Stimulated activated CD4-positive, alpha-beta T cell treated with anti-CD3 and anti-CD28 coated beads, TNF-alpha, amount 100 ng/mL, for 48 hours (primary cell): ENCODE measurements around the gene GHITM.
A peak's percentile ranks its signal among the peaks of the same experiment; 100 is the strongest.
"Not testable (repeated sequence)": the region's sequence is repeated elsewhere in the genome, so short reads cannot be mapped to it uniquely, and the experiment has no call there.

Experiments used
- DNase-seq, 3 donors: peaks; one replicate each; pipeline ENCODE4 v3.0.0-alpha.2; 2020; ENCODE audit warnings: low read depth in 3 of 3

The GHITM gene, protein sequence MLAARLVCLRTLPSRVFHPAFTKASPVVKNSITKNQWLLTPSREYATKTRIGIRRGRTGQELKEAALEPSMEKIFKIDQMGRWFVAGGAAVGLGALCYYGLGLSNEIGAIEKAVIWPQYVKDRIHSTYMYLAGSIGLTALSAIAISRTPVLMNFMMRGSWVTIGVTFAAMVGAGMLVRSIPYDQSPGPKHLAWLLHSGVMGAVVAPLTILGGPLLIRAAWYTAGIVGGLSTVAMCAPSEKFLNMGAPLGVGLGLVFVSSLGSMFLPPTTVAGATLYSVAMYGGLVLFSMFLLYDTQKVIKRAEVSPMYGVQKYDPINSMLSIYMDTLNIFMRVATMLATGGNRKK

DNA sequence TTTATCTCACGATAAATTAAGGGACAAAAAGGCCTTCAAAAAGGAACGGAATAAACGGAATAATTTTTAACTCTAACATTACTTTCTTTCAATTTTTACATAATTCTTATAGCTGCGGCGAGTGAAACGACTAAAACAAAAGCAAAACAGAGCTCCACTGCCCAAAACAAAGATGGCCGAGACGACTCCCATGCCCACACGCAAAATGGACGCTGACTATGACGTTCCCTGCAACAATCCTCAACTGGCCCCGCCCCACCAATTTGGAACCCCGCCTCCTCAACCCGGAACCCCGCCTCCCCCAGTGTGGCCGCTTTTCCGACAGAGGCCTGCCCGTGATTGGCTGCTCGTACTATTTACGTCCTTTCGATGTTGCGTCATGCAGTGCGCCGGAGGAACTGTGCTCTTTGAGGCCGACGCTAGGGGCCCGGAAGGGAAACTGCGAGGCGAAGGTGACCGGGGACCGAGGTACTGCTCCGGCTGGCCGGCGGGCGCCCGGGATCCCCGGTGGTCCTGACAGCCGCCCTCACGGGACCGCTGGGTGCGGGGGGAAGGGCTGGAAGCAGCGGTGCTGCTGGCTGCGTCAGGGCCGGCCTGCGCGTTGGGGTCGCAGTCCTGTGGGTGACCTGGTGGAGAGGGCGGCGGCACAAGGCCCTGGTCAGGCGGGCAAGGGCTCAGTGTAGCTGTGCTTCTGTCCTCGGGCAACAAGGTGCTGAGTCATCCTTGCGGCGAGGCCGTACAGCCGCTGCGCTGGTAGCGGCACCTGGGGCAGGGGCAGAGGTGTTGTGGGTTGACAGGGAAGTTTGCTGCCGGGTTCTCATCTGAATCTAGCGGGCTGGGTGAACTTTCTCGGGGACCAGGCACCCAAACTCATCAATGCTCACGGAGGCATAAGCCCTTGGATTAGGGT is at the start of gene GHITM:
Gene GHITM (plus strand): TSS at position 384 of the 910 bp plus-strand sequence. CDS start 1,992 bp downstream, outside the sequence.
- peak; percentile 98 for DNase-seq

DNA sequence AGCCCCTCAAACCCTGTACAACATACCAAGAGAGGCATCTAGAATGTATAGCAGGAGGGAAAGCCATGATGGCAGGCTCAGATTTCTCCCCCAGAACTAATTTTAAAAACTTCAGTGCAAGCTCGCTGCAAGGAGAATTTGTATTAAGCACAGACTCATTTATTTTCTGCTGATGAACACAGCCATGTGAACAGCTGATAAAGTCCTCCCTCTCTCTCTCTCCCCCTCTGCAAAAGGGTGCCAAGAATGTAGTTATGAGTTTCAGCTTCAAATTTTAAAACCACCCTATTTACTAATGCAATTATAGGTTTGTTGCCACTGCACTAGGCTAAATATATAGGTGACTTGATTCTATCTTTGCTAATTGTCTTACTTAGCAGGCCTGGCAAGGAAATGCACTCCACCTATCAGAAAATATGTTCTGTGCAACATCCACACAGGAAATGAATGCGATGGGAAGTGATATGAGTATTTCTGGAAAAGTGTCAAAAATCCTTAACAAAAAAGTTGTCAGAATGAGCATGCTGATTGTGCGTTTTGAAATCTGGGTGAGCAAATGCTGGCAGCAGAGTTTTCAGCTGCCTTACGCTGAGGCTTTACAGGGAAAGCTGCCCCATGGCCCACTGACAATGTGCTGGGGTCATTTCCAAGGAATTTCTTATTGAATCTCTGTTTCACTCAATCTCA is 43.4 kb upstream of the GHITM start:
- no peak for DNase-seq

DNA sequence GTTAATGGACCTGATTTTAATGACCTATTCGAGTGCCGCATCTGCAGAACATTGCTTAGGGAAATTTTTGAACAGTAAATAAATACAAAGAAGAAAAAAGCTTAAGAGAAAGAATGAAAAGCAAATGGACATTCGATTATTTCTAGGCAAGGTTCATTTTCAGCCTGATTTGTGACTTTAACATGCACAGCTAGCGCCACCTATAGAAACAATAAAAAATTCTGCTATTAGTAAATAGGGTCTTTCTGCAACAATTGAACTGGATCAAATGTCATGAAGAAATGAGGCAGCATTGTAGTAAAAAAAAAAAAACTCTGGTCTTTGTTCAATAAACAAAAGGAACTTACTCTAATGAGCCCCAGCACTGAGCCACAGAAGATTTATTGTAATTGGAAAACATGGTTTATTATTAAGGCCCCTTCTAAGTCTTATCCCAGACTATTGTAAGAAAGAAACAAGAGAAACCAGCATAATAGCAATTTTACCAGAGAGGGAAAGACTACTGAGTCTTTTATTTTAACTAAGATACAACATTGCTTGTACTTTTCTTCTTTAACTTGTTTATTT is 41.4 kb upstream of the GHITM start:
- DNase-seq = no peak

DNA sequence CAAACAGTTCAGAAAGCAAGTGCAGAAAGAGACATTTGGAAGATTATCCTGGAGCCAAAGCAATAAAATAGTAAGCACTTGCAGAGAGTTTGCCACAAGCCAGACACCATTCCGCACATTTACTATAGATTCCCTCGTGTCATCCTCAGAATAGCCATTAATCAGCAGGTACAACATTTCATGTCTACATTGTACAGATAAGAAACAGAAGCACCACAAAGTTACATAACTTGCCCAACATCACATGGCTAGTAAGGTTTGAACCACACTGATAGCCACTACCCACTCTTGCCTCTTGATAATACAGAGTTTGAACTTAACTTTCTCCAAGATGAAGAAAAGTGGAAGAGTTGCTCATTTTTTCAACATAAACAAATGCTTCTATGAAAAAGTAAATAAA is 40.6 kb upstream of the GHITM start:
- no peak for DNase-seq

DNA sequence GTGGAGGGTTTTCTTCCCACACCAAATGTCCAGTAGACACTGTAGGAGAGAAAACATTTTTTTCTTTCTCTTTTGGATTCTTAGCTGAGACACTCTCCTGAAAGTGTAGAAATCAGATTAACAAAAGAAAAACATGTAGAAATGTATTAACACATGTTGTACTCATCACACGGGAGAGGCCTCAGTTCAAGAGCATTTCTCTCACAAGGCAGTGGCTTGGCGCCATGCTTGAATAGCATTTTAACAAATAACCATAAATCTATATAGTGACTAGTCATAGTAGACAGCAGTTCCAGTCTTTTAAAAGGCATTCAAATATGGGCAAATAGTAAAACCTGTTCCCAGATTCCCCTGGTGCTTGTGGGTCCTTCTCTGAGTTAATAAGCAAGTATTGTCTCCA is 38.3 kb upstream of the GHITM start:
- DNase-seq = no peak

DNA sequence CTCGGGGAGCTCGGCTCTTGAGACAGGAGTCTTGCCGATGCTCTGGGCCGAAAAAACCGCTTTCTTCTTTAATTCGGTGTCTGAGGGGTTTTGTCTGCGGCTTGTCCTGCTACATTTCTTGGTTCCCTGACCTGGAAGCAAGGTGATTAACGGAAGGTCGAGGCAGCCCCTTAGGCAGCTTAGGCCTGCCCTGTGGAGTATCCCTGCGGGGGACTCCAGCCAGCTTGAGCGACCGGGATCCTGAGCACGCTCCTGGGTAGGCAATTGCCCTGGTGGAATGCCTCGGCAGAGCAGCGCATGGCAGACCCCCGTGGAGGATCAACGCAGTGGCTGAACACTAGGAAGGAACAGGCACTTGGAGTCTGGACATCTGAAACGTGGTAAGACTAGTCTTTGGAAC is 30.5 kb upstream of the GHITM start:
- DNase-seq = no peak

DNA sequence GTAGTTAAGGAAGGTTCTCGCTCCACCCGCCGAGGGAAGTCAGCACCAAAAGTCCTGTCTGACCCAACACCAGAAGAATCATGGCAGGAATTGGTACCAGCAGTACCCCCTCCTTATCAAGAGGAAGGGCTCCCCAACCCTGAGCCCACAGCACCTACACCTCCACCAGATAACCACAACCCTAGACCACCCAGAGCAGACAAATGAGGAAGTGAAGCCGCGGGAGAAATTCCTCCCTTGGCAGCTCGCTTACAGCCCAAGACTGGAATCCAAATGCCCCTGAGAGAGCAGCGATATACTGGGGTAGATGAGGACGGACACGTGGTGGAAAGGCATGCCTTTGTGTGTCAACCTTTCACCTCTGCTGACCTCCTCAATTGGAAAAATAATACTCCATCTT is 29.5 kb upstream of the GHITM start:
- not testable (repeated sequence) for DNase-seq

DNA sequence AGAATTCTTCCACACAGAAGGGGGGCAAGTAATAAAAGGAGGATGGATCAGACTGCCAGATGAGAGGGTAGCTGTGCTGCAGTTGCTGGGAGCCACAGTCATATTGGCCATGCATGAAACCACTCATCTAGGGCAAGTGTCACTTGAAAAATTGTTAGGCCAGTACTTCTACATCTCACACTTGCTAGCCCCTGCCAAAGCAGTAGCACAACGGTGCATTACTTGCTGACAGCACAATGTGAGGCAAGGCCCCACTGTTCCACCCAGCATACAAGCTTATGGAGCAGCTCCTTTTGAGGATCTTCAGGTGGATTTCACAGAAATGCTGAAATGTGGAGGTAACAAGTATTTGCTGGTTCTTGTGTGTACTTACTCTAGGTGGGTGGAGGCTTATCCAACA is 25.8 kb upstream of the GHITM start:
- not testable (repeated sequence) for DNase-seq

DNA sequence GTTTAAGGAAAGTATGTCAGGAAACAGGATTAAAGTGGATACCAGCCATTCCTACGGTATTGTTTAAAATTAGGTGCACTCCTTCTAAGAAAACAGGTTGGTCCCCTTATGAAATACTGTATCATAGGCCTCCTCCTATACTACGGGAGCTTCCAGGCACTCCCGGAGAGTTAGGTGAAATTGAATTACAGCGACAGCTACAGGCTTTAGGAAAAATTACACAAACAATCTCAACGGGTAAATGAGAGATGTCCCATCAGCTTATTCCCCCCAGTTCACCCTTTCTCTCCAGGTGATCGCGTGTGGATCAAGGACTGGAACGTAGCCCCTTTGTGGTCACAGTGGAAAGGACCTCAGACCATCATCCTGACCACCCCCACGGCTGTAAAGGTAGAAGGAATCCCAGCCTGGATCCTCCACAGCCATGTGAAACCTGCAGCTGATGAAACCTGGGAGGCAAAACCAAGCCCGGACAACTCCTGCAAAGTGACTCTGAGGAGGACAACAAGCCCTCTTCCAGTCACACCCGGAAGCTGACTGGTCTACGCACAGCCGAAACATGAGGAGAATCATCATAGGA is 25.1 kb upstream of the GHITM start:
- no peak for DNase-seq

DNA sequence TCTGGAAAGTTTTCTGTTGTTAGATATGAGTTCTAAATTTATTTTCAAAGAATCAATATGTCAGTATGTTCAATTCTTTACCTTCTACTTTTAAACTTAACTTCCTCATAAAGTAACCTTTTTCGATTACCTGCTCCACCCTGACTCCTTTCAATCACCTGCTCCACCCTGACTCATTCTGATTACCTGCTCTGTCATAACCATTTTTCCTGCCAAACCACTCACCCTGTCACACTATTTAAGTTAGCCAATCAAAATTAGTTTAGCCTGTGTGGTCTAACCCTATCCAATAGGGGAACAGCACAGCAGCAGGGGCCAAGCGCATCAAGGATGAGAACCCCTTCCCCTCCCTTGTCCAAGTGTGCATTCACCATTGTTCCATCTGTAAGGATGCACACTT is 22.1 kb upstream of the GHITM start:
- DNase-seq = not testable (repeated sequence)

DNA sequence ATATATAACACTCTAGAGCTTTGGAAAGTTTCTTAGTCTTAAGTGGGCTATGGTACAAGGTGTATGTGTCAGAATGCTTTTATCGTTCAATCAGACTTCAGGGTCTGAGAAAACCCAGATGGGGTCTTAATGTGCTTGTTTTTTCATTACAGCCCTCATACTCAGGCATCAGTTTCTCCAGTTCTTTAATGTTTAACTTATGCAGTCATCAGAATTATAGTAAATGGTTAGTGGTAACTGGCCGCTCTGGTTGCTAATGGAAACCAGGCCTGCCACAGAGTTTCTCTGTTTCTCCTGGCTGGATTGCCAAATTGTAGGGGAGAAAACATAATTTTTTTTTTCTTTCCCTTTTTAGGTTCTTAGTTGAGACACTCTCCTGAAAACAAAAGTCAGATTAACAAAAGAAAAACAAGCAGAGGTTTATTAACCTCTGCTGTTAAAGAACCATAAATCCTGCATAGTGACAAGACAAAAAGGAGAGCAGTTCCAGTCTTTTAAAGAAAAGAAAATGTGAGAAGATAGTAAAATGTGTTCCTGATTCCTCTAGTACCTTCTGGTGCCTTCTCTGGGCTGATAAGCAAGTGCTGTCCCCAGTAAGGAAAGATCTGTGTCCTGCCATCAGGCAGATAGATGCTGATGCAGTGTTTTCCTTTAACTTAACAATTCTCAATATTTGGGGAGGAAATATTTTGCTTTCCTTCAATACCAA is 21.5 kb upstream of the GHITM start:
- DNase-seq = no peak

DNA sequence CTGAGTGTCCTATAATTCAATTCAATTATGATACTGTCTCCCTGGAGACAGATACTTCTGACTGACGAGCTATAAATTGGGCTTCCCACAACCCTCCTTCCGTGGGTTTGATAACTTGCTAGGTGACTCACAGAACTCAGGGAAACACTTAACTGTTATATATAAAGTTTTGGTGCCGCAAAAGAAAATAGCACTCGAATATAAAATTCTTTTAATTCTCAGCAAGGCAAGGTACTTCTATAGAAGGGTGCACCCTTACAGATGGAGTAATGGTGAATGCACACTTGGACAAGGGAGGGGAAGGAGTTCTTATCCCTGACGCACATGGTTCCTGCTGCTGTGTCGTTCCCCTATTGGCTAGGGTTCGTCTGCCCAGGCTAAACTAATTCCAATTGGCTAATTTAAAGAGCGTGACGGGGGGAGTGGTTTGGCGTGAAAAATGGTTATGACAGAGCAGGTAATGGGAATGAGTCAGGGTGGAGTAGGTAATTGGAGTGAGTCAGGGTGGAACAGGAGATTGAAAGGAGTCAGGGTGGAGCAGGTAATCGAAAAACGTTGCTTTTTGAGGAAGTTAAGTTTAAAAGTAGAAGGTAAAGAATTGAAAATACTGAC is 20.8 kb upstream of the GHITM start:
- no peak for DNase-seq

DNA sequence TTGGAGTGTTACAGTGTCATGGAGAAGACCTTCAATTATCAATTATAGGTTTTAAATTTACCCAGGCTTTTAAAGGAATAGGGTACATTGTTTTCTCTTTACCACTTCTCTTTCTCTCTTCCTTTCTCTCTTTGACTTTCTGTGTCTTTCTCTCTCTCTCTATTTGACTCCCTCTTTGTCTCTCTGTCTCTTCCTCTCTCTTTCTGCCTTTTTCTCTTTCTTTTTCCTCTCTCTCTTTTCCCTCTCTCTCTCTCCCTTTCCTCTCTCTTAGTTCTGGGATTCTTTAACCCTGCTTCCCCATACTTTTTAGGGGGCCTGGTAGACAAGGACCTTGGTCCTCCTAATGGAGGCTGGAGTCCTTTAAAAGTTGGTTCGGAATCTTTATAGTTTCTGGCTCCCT is 15.9 kb upstream of the GHITM start:
- no peak for DNase-seq

DNA sequence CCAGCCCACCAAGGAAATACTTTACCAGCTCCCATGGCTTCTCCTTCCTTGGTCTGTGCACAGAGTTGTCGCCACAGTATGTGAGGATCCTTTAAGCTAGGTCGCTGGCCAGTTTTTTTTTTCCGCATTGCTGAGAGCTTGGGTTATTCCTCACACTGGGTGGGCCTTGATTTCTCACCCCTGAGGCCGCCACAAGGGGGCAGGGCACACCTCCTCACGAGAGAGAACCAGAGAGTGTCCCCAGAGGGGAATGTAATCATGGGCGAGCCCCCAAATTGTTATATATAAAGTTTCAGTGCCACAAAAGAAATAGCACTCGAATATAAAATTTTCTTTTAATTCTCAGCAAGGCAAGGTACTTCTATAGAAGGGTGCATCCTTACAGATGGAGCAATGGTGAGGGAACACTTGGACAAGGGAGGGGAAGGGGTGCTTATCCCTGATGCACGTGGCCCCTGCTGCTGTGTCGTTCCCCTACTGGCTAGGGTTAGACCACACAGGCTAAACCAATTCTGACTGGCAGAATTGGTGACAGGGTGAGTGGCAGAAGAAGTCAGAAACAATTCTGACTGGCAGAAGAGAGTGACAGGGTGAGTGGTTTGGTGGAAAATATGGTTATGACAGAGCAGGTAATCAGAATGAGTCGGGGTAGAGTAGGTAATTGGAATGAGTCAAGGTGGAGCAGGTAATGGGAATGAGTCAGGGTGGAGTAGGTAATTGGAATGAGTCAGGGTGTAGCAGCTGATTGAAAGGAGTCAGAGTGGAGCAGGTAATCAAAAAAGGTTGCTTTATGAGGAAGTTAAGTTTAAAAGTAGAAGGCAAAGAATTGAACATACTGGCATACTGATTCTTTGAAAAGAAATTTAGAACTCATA is 13.2 kb upstream of the GHITM start:
- not testable (repeated sequence) for DNase-seq

DNA sequence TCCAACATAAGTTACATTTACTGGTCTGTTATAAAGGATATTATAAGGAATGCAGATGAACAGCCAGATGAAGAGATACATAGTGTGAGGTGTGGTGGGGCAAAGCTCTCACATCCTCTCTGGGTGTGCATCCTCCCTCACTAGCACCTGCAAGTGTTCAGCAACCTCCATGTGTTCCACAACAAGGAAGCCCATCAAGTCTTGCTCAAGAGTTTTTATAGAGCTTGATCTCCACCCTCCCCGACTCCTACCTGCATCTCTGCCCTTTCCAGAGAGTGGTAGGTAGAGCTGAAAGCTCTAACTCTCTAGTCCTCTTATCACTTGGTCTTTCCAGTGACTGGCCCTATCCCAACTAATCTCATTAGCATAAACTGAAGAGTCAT is 12.5 kb upstream of the GHITM start:
- no peak for DNase-seq

DNA sequence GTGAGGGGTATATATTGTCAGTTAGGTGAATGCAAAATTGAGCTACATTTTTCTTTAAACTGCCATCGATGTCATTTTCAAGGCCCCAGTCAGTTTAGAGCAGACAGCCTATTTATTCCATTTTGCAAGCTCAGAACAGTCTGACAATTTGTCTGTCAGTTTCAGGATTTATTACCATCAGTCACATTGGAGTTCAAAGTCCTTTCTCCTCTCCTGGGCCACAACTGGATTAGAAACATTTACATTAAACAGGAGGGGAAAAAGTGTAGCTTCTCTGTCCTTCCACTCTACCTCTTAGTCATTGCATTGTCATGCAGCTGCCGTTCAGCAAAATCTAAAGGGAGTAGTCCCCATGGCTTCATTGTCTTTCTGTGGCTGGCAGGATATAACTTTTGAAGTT is 3.5 kb upstream of the GHITM start:
- no peak for DNase-seq

DNA sequence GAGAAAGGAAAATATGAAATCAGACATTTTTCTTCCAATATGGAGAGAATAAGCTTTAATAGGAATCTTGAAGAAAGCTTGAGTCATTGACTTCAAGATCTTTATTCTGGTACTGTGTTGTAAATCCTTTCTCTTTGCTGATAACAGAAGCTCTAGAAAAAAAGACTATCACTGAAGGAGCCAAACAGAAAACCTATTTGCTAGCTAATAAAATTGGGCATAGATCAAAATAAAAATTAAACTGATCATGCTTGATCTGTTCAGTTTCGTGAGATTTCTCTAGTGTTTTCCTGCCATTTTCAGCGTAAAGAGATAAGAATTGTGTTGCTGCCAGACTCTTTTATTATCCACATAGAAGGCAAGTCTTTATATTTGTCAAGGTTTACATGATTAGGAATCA is 1.5 kb upstream of the GHITM start:
- no peak for DNase-seq

DNA sequence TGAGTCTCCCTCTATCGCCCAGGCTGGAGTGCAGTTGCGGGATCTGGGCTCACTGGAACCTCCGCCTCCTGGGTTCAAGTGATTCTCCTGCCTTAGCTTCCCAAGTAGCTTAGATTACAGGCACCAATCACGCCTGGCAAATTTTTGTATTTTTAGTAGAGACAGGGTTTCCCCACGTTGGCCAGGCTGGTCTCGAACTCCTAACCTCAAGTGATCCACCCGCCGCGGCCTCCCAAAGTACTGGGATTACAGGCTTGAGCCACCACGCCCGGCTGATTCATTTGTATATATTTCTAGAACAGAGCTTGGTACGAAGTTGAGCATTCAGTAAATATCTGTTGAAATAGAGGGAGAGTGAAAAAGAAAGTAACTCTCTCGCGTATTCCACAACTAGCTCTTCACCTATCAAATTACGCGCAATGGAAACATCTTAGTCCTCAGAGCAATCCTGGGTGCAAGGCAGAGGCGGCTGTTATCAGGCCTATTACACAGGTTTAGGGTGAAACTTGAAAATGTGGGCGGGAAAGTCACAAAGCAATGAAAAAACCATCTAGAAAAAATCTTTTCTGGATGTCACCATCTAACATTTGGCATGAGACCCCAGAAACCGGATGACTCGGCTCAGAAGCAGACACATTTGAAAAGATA is 707 bp upstream of the GHITM start:
- DNase-seq = peak; percentile 46 to 59 (median 48)

DNA sequence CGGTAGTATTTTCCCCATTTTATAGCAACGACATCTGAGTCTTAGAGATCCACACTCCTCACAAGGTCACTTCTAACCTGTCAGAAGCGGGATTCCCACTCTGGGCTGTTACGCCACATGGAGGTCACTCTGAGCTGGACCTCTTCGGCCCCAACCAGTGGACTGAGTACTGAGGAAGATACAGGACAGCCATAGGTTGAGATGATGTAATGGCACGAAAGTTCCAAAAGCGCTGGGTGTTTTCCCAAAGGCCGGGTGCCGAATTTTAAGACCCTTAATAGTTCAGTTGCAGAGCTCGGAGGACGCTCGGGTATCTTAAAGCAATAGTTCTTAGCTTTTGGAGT is 699 bp downstream of the GHITM start:
- no peak for DNase-seq
